T-helper 1 cell treated with Interleukin-12 subunit alpha and Interleukin-12 subunit beta and Interleukin-4 antibody, amounts not matched to agents 30 μg/mL and 1 μg/mL, for 36 hours (primary cell): ENCODE results near the gene FAT4.

Source experiments
- H3K27ac Mint-ChIP-seq: one replicate; pipeline ENCODE4 v1.8.0; 2021; ENCODE audit warnings: mild to moderate bottlenecking, mixed read lengths
- H3K27me3 Mint-ChIP-seq: one replicate; pipeline ENCODE4 v1.8.0; 2021; ENCODE audit warnings: low read depth, mixed read lengths
- H3K36me3 Mint-ChIP-seq: one replicate; pipeline ENCODE4 v1.8.0; 2021; ENCODE audit warnings: low read depth, mixed read lengths
- H3K4me1 Mint-ChIP-seq: one replicate; pipeline ENCODE4 v1.8.0; 2021; ENCODE audit warnings: low read depth, mixed read lengths
- H3K4me3 Mint-ChIP-seq: one replicate; pipeline ENCODE4 v1.8.0; 2021; ENCODE audit warnings: mild to moderate bottlenecking, moderate library complexity, mixed read lengths
- H3K9me3 Mint-ChIP-seq: one replicate; pipeline ENCODE4 v1.8.0; 2021; ENCODE audit warnings: mixed read lengths

Gene FAT4

DNA sequence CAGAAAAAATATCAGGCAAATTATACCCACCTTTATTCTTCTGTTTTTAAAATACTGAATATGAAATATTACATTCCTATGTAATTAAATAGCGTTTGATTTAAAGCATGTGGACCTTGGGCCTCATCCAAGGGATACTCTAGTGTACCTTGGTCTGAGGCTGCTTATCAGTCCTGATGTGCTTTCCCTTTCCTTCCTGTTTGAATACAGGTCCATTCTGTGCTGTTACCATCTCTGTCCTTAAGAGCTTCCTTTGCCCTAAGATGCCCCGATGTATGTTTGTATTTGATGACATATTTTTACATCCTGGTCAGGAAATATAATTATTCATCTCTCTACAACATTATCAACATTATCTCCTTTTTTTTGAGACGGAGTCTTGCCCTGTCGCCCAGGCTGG lies 24.1 kb downstream of the FAT4 start:
- Mint-ChIP-seq H3K27me3 (no peaks in the 10 kb centered on the region), H3K36me3 (no peaks in the 10 kb centered on the region), H3K27ac (no peak overlapping the region), H3K9me3 (no peaks in the 10 kb centered on the region), H3K4me1 (no peaks in the 10 kb centered on the region), H3K4me3 (no peak overlapping the region)

DNA sequence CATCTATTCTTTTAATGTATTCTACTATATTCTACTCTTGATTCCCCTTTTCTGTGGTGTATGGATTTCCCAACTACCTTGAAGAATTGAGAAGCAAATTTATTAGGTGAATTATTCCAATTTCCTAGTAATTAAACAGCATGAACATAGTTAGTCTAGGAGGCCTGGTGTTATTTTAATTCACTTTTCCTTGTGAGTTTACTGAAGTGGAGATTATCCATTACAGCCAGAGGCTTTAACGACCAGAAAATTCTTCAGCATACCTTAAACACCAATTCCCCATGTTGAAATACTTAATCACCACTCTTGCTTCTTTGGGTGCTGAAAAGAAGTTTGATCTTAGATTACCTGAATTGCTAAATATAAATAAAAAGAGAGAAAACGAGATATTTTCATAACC lies 29.4 kb downstream of the FAT4 start:
- Mint-ChIP-seq H3K4me3 (no peak overlapping the region), H3K27ac (no peak overlapping the region), H3K4me1 (no peaks in the 10 kb centered on the region), H3K36me3 (no peaks in the 10 kb centered on the region), H3K9me3 (no peaks in the 10 kb centered on the region), H3K27me3 (no peaks in the 10 kb centered on the region)

DNA sequence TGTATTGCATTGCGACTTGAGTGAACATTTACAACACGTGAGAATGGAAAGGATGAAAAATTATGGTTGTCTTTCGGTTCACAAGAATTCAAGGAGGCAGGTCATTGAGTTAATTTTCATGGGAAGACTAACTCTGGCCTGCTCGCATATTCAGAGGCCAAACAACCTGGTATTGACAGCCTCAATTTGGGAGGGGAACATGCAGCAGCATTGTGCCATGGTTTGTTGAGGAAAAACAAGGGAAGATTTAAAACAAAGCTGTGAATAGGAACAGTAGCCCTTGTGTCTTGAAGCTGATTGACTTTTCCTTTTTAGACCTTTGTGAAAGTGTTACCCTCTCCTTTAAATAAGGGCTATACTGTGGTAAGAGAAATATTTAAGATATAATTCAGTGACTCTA lies 31.9 kb downstream of the FAT4 start:
- H3K27ac Mint-ChIP-seq = no peak overlapping the region
- no peaks in the 10 kb centered on the region for H3K9me3 Mint-ChIP-seq
- H3K36me3 Mint-ChIP-seq = no peaks in the 10 kb centered on the region
- no peaks in the 10 kb centered on the region for H3K27me3 Mint-ChIP-seq
- H3K4me1 Mint-ChIP-seq = no peaks in the 10 kb centered on the region
- H3K4me3 Mint-ChIP-seq = no peak overlapping the region

DNA sequence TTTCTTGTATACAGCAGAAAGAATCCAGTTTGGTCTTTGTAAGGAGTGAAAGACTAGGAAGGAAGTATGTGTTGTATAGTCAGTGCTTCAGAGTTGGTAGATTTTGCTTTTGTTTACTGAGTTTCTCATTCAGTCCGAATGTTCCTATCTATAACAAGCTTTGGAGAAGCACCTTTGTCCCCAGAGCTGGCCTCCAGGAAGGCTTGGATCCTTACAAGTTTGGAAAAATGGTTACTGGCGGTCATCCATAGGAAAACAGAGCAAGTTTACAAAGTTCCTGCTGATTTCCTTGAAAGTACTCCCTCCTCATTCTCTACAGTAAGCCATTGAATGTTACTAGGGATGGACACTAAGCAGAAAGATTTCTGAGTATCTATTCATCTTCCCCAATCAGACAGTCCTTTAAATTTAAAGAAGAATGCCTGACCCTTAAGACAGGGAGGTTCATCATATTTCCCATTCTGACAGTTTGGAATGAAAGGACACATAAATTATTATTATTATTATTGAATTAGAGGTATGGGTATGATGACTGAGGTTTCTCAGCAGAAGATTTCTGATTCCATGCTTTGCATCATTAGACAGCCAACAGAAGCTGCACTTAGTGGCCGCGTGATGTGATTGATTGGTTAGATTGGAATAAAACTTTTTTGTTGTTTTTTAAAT lies 35.8 kb downstream of the FAT4 start:
- Mint-ChIP-seq H3K27ac (no peak overlapping the region), H3K4me1 (no peaks in the 10 kb centered on the region), H3K9me3 (no peaks in the 10 kb centered on the region), H3K4me3 (no peak overlapping the region), H3K27me3 (no peaks in the 10 kb centered on the region), H3K36me3 (no peaks in the 10 kb centered on the region)

DNA sequence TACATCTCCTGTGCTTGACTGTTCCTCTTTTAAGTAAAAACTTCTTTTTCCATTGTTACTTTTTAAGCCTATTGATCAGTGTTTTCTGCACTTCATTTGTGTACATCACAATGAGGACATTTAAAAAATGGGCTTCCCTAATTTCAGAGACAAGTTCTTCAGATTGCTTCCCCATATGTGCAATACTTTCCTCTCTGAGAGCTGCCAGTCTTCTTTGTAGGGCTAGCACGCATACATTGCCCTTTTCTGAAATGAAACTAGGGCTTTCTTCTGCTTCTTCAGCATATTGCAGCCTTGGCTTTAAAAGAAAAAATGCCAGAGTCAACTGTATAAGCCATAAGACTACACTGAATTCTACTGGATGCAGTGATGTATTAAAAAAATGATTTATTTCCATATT lies 37.8 kb downstream of the FAT4 start:
- no peaks in the 10 kb centered on the region for H3K36me3 Mint-ChIP-seq
- no peaks in the 10 kb centered on the region for H3K27me3 Mint-ChIP-seq
- H3K27ac Mint-ChIP-seq = no peak overlapping the region
- no peaks in the 10 kb centered on the region for H3K9me3 Mint-ChIP-seq
- H3K4me1 Mint-ChIP-seq = no peaks in the 10 kb centered on the region
- no peak overlapping the region for H3K4me3 Mint-ChIP-seq

DNA sequence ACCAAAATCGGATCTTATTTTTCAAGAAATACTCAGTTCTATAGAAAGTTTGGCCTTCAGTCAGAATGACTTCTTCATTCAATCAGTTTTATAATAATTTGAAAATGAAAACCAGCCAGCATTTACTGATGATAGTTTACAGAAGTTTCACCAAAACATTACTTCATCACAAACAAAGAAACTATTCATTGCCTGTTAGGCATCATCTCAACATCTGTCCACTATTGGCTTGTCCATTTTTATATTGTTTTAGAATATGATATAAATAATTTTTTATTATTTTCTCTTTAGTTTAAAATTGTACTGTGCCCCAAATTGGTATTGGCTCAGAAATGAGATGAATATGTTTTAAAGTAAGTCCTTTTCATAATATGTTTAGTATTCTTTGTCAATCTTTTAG lies 38.4 kb downstream of the FAT4 start:
- no peaks in the 10 kb centered on the region for H3K27me3 Mint-ChIP-seq
- no peaks in the 10 kb centered on the region for H3K9me3 Mint-ChIP-seq
- H3K36me3 Mint-ChIP-seq = no peaks in the 10 kb centered on the region
- no peak overlapping the region for H3K4me3 Mint-ChIP-seq
- H3K4me1 Mint-ChIP-seq = no peaks in the 10 kb centered on the region
- no peak overlapping the region for H3K27ac Mint-ChIP-seq

DNA sequence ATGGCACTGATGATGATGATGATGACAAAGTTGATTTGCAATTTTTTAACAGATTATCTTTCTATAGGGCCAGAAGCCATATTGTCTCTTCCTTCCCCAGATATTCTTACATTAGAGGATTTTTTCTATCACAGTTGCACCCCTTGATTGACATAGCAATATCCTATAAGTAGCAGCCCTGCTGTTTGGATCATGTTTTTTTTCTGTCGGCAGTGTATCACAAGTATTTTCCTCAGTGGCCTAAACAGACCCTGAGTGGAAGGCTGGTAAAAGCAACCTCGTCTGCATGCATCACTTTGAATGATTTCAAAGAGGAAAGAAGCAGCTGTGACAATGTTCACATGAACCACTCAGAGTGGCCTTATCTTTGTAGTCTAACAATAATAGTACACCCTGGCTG lies 41.0 kb downstream of the FAT4 start:
- no peaks in the 10 kb centered on the region for H3K4me1 Mint-ChIP-seq
- no peaks in the 10 kb centered on the region for H3K36me3 Mint-ChIP-seq
- H3K4me3 Mint-ChIP-seq = no peak overlapping the region
- H3K27me3 Mint-ChIP-seq = no peaks in the 10 kb centered on the region
- no peaks in the 10 kb centered on the region for H3K9me3 Mint-ChIP-seq
- no peak overlapping the region for H3K27ac Mint-ChIP-seq

DNA sequence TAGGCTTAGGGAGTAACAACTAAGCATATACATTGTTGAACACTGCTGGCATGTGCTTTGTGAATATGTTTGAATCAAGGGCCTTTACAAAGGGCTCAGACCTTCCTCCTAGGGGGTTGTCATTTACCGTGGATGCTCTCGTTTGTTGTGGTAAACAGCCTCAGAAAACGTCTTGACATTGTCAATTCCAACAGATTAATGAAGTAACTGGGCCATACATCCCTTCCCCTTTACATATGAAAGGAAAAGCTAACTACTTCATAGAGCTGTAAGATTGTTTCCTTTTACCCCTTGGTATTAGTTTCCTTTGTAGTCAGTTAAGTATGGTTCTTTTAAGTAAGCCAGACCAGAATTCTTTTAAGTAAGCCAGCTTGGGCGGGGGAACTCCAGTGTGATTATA lies 42.9 kb downstream of the FAT4 start:
- no peaks in the 10 kb centered on the region for H3K27me3 Mint-ChIP-seq

DNA sequence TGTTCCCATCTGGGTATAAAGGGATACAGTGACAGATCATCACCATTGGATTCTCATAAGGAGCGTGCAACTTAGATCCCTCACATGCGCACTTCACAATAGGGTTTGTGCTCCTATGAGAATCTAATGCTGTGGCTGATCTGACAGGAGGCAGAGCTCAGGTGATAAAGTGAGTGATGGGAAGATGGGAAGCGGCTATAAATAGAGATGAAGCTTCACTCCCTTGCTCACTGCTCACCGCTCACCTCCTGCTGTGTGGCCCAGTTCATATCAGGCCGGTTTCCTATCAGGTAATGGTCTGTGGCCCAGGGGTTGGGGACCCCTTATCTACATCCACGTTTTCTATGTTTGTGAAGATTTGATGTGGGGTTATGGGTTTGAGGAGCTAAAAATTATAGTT lies 43.7 kb downstream of the FAT4 start:
- no peaks in the 10 kb centered on the region for H3K9me3 Mint-ChIP-seq

More for the DNA sequence above, 42.9 kb downstream of the FAT4 start:
- no peaks in the 10 kb centered on the region for H3K9me3 Mint-ChIP-seq
- no peak overlapping the region for H3K4me3 Mint-ChIP-seq
- no peaks in the 10 kb centered on the region for H3K36me3 Mint-ChIP-seq
- H3K27ac Mint-ChIP-seq = no peak overlapping the region
- H3K4me1 Mint-ChIP-seq = no peaks in the 10 kb centered on the region

DNA sequence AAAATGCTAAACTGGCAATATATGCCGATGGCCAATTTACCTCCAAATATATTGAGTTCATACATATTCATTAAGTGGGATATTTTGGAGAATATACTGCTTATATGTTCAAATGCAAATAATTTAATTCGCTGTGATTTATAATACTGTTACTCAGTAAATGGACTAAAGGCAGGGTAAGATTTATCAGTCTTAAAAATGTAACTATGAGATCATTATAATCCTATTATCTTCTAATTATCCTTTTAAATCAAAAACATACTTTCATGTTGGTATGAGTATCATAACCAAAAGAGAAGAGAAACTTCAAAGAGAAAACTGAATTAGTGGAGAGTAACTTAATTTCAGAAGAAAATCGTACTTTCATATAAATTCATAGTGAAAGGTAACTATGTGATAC lies 44.6 kb downstream of the FAT4 start:
- no peaks in the 10 kb centered on the region for H3K4me1 Mint-ChIP-seq
- H3K4me3 Mint-ChIP-seq = no peak overlapping the region
- no peaks in the 10 kb centered on the region for H3K27me3 Mint-ChIP-seq

More for the DNA sequence above, 43.7 kb downstream of the FAT4 start:
- Mint-ChIP-seq H3K27me3 (no peaks in the 10 kb centered on the region), H3K4me1 (no peaks in the 10 kb centered on the region), H3K36me3 (no peaks in the 10 kb centered on the region), H3K27ac (no peak overlapping the region), H3K4me3 (no peak overlapping the region)

DNA sequence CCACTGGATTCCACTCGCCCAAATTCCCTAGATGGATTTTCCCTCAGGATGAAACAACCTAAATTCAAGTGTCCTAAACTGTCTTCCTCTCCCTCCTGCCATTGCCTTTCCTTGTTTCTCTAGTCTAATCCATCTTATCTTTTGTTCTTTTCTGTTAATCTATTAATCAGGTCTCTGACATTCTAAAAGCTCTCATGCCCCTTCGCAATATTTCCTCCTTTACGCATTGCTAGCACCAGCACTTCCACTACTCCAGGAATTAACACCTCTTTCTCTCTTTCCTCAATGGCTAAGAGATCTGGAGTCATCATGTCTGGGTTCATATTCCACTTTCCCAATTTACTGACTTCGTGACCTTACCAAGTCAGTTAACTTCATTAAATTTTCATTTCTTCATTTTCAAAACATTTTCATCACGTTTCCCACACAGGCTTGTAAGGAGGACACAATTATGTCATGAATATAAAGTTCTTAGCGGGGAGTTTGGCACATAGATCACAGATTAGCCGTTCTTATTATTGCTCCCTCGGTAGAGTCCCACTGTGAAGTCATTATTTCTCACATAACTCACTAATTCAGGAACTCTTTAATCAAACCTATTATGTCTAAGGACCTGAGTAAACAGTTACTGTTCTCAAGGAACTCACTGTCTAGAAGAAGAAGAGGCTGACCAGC lies 45.3 kb downstream of the FAT4 start:
- Mint-ChIP-seq H3K9me3 (no peaks in the 10 kb centered on the region), H3K4me3 (no peak overlapping the region), H3K27me3 (no peaks in the 10 kb centered on the region), H3K27ac (no peak overlapping the region), H3K4me1 (no peaks in the 10 kb centered on the region), H3K36me3 (no peaks in the 10 kb centered on the region)

More for the DNA sequence above, 44.6 kb downstream of the FAT4 start:
- Mint-ChIP-seq H3K9me3 (no peaks in the 10 kb centered on the region), H3K36me3 (no peaks in the 10 kb centered on the region), H3K27ac (no peak overlapping the region)

DNA sequence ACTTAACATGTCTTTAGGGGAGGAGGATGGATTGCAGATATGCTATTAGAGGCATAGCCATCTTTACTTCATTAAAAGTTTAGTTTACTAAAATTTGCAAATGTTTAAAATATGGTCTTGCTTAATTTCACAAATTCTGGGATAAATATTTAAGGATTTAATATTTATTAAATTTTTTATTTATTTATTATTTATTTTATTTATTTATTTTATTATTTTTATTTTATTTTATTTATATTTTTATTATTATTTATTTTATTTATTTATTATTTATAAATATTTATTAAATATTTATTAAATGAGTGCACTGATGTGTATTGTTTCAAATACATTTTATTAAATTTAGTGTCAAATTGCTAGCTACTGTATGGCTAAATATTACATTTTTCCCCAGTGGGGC lies 46.0 kb downstream of the FAT4 start:
- no peak overlapping the region for H3K4me3 Mint-ChIP-seq
- H3K4me1 Mint-ChIP-seq = no peaks in the 10 kb centered on the region
- no peaks in the 10 kb centered on the region for H3K36me3 Mint-ChIP-seq
- no peaks in the 10 kb centered on the region for H3K27me3 Mint-ChIP-seq
- H3K9me3 Mint-ChIP-seq = no peaks in the 10 kb centered on the region
- no peak overlapping the region for H3K27ac Mint-ChIP-seq
